ENCODE results near the gene SLC31A1.
"Not testable (repeated sequence)": the region's sequence is repeated elsewhere in the genome, so short reads cannot be mapped to it uniquely, and the experiment has no call there.

SLC31A1 gene

GRCh38 chr9:113267911-113268566 is 46.7 kb downstream of the SLC31A1 start:
- no peak for DNase-seq

- no peak for DNase-seq
Observed at GRCh38 chr9:113269355-113269754, 48.0 kb downstream of the SLC31A1 start.

GRCh38 chr9:113269871-113270270 is 48.5 kb downstream of the SLC31A1 start:
- no peak for DNase-seq

- no peak for DNase-seq
Observed at GRCh38 chr9:113274474-113275156, 53.3 kb downstream of the SLC31A1 start.

GRCh38 chr9:113275157-113276131 is 54.1 kb downstream of the SLC31A1 start, which contains the start of the genes CDC26 and PRPF4:
Gene CDC26 (minus strand): TSS chr9:113275572. CDS start chr9:113272507, 3,065 bp downstream.
Gene PRPF4 (plus strand): TSS chr9:113275658. CDS start chr9:113275744, 86 bp downstream.
- DNase-seq, result peak; percentile 99

GRCh38 chr9:113278840-113279239 is 57.5 kb downstream of the SLC31A1 start:
- DNase-seq, result no peak

GRCh38 chr9:113281356-113281755 is 60.0 kb downstream of the SLC31A1 start:
- DNase-seq, result no peak

GRCh38 chr9:113289091-113289490 is 67.7 kb downstream of the SLC31A1 start:
- no peak for DNase-seq

- no peak for DNase-seq
Observed at GRCh38 chr9:113290052-113290607, 68.8 kb downstream of the SLC31A1 start.

GRCh38 chr9:113293285-113293878 is 72.0 kb downstream of the SLC31A1 start:
- no peak for DNase-seq

- DNase-seq, result not testable (repeated sequence)
Observed at GRCh38 chr9:113296247-113296646, 74.9 kb downstream of the SLC31A1 start.

GRCh38 chr9:113296796-113297558 is 75.6 kb downstream of the SLC31A1 start:
- DNase-seq, result no peak

GRCh38 chr9:113298311-113298710 is 77.0 kb downstream of the SLC31A1 start:
- DNase-seq, result no peak

GRCh38 chr9:113298924-113299770 is 77.8 kb downstream of the SLC31A1 start:
- no peak for DNase-seq

- no peak for DNase-seq
Observed at GRCh38 chr9:113299800-113300292, 78.5 kb downstream of the SLC31A1 start.

- no peak for DNase-seq
Observed at GRCh38 chr9:113301548-113301947, 80.2 kb downstream of the SLC31A1 start.

- no peak for DNase-seq
Observed at GRCh38 chr9:113302792-113303418, 81.6 kb downstream of the SLC31A1 start, which contains the start of gene RNF183. Gene RNF183 (minus strand): TSS chr9:113303376. CDS start chr9:113298184, 5,192 bp downstream.

GRCh38 chr9:113306566-113306965 is 85.2 kb downstream of the SLC31A1 start:
- no peak for DNase-seq

GRCh38 chr9:113307396-113307975 is 86.1 kb downstream of the SLC31A1 start:
- DNase-seq, result no peak
